Epithelial cell of proximal tubule (primary cell): ENCODE data around the gene LINC01488. TPM values are rescaled to one million over a fixed set of nuclear protein-coding genes. Genes with fewer than 3 reads are reported as not detected.

Experiments
- DNase-seq: peaks from one replicate; pipeline ENCODE4 v3.0.0-alpha.2; 2011; ENCODE audit warnings: low read depth
- H3K4me3 ChIP-seq: 2 replicates; pipeline ENCODE4 v1.5.1; 2011; ENCODE audit warnings: low read depth, mild to moderate bottlenecking, low read length
- total RNA-seq: library from RNA; depleted of rRNA; stranded (reverse); fragments of >200 nt; gene quantifications from 2 replicates; pipeline ENCODE4 v1.2.3, GENCODE V29; 2015
- TF ChIP-seq, protein P1 (sequence below): conservative IDR thresholded peaks from 2 replicates; pipeline ENCODE4 v1.5.1; 2012; ENCODE audit warnings: low read depth, mild to moderate bottlenecking, low read length

Gene LINC01488
- total RNA-seq, 1 donor from 2014 or later = not detected

DNA sequence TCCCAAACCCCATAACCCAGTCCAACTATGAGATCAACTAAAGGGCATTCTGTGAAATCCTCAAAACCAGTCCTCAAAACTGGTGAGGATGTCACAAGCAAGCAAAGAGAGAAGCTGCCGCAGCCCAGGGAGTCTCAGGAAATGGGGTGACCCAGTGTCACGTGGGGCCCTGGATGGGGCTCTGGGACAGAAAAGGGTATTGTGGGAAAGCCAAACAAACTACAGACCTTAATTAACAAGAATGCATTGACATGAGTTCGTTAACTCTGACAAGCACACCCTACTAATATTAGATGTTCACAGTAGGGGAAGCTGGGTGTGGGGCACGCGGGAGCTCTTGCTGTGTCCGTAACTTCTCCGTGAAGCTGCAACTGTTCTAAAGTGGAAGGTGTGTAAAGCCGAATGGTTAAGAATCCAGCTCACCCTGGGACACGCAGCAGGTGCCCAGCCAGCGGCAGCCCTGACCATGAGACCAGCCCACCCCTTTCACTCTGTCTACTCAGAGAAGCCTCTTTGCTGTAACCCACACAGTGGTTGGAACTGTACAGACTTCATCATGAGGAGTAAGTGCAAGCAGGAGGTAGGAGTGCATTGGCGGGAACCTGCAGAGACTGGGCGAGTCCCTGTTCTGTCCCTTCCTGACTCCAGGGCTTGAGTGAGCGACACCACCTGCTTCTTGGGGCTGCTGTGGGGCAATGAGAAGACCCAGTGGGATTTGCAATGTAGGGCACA lies 17.9 kb downstream of the LINC01488 start:
- DNase-seq = no peak
- TF ChIP-seq, protein P1, sequence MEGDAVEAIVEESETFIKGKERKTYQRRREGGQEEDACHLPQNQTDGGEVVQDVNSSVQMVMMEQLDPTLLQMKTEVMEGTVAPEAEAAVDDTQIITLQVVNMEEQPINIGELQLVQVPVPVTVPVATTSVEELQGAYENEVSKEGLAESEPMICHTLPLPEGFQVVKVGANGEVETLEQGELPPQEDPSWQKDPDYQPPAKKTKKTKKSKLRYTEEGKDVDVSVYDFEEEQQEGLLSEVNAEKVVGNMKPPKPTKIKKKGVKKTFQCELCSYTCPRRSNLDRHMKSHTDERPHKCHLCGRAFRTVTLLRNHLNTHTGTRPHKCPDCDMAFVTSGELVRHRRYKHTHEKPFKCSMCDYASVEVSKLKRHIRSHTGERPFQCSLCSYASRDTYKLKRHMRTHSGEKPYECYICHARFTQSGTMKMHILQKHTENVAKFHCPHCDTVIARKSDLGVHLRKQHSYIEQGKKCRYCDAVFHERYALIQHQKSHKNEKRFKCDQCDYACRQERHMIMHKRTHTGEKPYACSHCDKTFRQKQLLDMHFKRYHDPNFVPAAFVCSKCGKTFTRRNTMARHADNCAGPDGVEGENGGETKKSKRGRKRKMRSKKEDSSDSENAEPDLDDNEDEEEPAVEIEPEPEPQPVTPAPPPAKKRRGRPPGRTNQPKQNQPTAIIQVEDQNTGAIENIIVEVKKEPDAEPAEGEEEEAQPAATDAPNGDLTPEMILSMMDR = no peak

DNA sequence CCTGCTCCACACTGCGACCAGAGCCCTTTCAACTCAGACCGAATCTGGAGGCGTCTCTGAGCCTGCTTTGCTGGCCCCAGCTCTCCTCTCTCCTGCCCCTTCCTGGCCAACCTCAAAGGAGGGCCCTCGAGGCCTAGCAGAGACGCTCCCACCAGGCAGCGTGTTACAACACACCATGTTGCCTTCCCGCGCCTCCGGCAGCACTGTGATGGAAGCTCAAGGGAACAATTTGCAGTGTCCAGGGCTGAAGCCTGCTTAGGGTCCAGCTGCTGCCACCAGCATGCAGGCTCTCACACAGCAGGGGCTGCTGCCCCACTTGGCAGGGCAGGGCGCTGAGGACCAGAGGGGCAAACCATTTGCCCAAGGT lies 18.4 kb downstream of the LINC01488 start:
- H3K4me3 ChIP-seq = no peak overlapping the region
- TF ChIP-seq, protein P1 = no peak
- no peak for DNase-seq

More for the DNA sequence above, 17.9 kb downstream of the LINC01488 start:
- no peak overlapping the region for H3K4me3 ChIP-seq

DNA sequence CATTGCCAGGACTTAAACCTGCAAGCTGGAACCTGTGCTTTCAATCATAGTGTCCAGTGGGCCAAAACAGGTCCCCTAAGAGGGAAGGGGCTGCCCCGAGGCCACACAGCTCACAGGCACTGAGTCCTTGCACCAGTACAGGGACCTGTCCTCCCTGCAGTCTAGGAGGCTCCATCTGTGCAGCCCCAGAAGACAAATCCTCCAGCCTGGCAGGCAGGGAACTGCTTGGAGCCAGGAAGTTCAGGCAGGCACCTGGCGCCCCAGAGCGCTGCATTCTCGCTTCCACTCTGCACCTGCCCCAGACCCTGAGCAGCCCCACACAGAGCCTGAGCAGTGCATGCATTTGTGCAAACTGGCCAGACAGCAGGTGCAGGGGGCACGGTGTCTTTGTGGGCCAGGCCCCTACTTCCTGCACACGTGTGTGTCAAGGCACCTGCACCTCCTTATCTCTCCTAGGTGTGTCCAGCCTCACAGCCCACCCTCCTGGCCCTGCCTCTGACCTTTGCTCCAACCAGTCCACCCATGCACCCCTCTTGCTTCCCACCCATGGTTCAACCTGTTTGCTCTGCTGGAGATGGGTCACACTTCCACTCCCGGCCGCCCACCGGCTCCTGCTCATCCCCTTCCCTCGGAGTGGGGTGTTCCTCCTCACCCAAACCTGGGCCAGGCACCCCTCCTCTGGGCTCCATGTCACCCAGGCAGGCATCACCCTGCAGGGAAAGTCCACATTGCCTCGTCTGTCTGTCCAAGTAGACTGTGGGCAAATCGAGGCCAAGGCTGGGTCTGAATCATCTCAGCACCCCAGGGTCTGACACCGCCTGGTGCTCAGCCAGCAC lies 19.0 kb downstream of the LINC01488 start:
- TF ChIP-seq, protein P1 = no peak
- no peak overlapping the region for H3K4me3 ChIP-seq
- DNase-seq = no peak

DNA sequence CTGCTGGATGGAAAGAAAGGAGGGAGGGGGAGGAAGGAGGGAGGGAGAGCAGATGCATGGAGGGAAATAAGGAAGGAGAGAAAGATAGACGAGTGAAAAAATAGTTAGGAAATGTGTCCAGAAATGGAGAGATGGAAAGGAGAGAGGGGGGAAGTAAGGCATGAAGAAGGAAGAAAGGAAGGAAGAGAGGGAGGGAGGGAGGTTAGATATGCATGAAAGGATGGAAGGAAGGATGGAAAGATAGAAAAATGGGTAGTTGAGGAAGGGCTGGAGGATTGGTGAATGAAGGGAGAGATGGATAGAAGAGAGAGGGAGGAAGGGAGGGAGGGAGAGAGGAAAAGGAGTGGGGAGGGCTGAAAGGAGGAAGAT lies 19.6 kb downstream of the LINC01488 start:
- H3K4me3 ChIP-seq = no peak overlapping the region
- DNase-seq = no peak
- TF ChIP-seq, protein P1 = no peak

DNA sequence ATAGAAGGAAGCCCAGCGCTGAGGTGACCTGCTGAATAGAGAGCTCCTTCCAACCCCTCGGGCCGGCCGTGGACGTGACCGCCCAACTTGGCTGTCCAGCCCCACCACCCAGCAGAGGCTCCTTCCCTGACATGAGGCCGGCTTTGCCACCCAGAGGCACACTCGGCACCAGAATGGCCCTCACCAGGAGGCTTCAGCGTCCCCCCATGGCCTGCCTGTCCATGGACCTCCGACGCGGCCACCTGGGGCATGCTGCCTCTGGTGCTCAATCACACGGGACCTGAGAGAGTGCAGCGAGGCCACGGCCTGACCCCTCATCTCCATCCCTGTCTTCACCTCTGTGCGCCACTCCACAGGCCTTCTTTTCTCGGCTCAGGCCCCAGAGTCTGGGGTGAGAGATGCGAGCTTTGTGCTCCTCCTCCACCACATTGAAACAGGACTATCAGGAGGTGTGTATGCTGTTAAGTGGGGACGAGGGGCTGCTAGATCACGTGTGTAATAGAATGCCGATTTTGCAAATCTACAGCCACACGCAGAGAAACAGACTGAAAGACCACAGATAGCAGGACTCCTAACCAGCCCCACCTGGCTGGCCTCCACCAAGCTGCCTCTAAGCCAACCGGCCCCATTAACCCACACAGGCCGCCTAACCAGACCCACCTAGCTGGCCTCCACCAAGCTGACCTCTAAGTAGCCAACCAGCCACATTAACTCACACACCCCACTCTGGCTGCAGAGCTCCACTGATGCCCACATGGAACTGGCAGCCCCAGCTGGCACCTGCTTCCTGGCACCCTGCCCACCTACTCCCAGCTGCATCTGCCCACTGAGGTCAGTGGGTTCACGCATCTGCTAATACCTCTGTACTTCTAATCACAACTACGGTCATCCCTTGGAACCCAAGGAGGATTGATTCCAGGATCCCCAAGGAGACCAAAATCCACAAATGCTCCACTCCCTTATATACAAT lies 20.7 kb downstream of the LINC01488 start:
- no peak overlapping the region for H3K4me3 ChIP-seq
- DNase-seq = no peak
- TF ChIP-seq, protein P1 = no peak

DNA sequence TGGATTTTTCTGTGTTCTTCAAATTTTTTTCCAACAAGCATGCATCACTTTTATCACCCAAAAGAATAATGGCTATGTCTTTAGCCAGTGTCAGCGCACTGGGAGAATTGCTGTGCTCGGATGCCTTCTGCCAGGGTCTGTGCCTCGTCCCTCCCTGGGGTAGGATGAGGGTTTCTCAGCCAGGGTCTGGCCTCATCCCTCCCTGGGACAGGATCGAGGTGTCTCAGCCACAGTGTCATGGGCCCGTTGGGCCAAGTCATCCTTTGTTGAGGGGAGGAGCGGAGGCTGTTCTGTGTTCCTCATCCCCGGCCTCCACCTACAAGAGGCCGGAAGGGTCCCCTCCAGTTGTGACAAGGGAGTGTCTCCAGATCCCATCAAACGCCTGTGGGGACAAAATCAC lies 22.7 kb downstream of the LINC01488 start:
- TF ChIP-seq, protein P1 = no peak
- H3K4me3 ChIP-seq = no peak overlapping the region
- DNase-seq = no peak
